Endothelial cell of umbilical vein (primary cell): ENCODE measurements around the gene PSMB5. TPM values are rescaled to one million over a fixed set of nuclear protein-coding genes. Genes with fewer than 3 reads are reported as not detected.
A peak's percentile ranks its signal among the peaks of the same experiment; 100 is the strongest.

Source experiments
- BruUV-seq: library from RNA; stranded (reverse); fragments of 400-500 nt; replicated peaks from 2 replicates; lab custom pipeline; 2021; lab: Mats Ljungman, UMichigan
- CTCF ChIA-PET: fragments of 300-600, 350-600 bp; sonication (Branson Sonifier 250); formaldehyde crosslinking; loops from one replicate; lab custom pipeline; 2021; ENCODE audit warnings: antibody characterized with exemption, inconsistent platforms; lab: Charles Lee
- POLR2A ChIA-PET: fragments of 300-600, 350-600 bp; sonication (Branson Sonifier 250); formaldehyde crosslinking; loops from one replicate; lab custom pipeline; 2021; ENCODE audit warnings: antibody characterized with exemption, inconsistent platforms; lab: Charles Lee
- DNase-seq: peaks from one replicate; pipeline ENCODE4 v3.0.0-alpha.2; 2011; ENCODE audit warnings: low read depth, low spot score
- FAIRE-seq: peaks from 2 replicates; lab custom pipeline; 2011; peaks lifted over from hg19 to GRCh38; lab: Jason Lieb, UNC
- H2AFZ ChIP-seq: 2 replicates; pipeline ENCODE4 v1.6.0; 2012; ENCODE audit warnings: low read depth, low read length, control low read depth, inconsistent platforms
- H3K27ac ChIP-seq: 2 replicates; pipeline ENCODE4 v1.5.1; 2011; ENCODE audit warnings: low read depth, mild to moderate bottlenecking, control low read depth, low read length, moderate library complexity; ENCODE audit not compliant: insufficient read depth
- H3K27me3 ChIP-seq, 2 experiments: 2 replicates each; pipeline versions ENCODE4 v1.6.0 to v1.6.1; 2011; ENCODE audit warnings: low read length in 2 of 2, mixed read lengths in 1 of 2; ENCODE audit not compliant: control insufficient read depth in 2 of 2, insufficient read depth in 2 of 2
- H3K36me3 ChIP-seq, 2 experiments: 2 replicates in 1 of 2; 3 replicates in 1 of 2; pipeline ENCODE4 v1.5.1; 2011; ENCODE audit warnings: low read length in 2 of 2, mild to moderate bottlenecking in 1 of 2, moderate library complexity in 1 of 2; ENCODE audit not compliant: control insufficient read depth in 2 of 2, insufficient read depth in 2 of 2; ENCODE audit errors: extremely low read depth in 1 of 2
- H3K4me1 ChIP-seq: 3 replicates; pipeline ENCODE4 v1.5.1; 2011; ENCODE audit warnings: mild to moderate bottlenecking, low read length; ENCODE audit not compliant: control insufficient read depth, insufficient read depth; ENCODE audit errors: extremely low read depth
- H3K4me2 ChIP-seq: 2 replicates; pipeline ENCODE4 v1.6.1; 2011; ENCODE audit warnings: low read length, control low read depth, mixed read lengths; ENCODE audit not compliant: insufficient read depth
- H3K4me3 ChIP-seq, 3 experiments: fragments of 200-600 bp in 1 of 3; sonication (generic), shearing (Covaris generic) in 1 of 3; replicated peaks in 1 of 3; 2 replicates each; pipeline ENCODE4 v1.5.1; 2011 to 2016; ENCODE audit warnings: control low read depth in 3 of 3, low read length in 3 of 3, mild to moderate bottlenecking in 2 of 3, inconsistent platforms in 1 of 3, low read depth in 1 of 3, moderate library complexity in 1 of 3; ENCODE audit not compliant: insufficient read depth in 1 of 3
- H3K79me2 ChIP-seq: 2 replicates; pipeline ENCODE4 v1.6.0; 2012; ENCODE audit warnings: low read length, inconsistent platforms; ENCODE audit not compliant: control insufficient read depth, insufficient read depth
- H3K9ac ChIP-seq: replicated peaks from 2 replicates; pipeline ENCODE3; 2011; ENCODE audit warnings: low read length, control low read depth; ENCODE audit not compliant: insufficient read depth; ENCODE audit errors: extremely low read depth
- H3K9me1 ChIP-seq: replicated peaks from 3 replicates; pipeline ENCODE4 v1.6.0; 2011; ENCODE audit warnings: mild to moderate bottlenecking, low read length; ENCODE audit not compliant: control insufficient read depth, insufficient read depth; ENCODE audit errors: extremely low read depth
- H3K9me3 ChIP-seq: replicated peaks from 2 replicates; pipeline ENCODE4 v1.5.1; 2012; ENCODE audit warnings: low read length, inconsistent platforms; ENCODE audit not compliant: control insufficient read depth, insufficient read depth
- H4K20me1 ChIP-seq: replicated peaks from 2 replicates; pipeline ENCODE3; 2011; ENCODE audit warnings: mild to moderate bottlenecking, low read length; ENCODE audit not compliant: control insufficient read depth, insufficient read depth; ENCODE audit errors: extremely low read depth
- EZH2 ChIP-seq: IDR thresholded peaks from 2 replicates; pipeline ENCODE4 v1.6.1; 2012; ENCODE audit warnings: borderline replicate concordance, low read depth, mild to moderate bottlenecking, moderate library complexity, low read length, inconsistent platforms; ENCODE audit not compliant: severe bottlenecking
- FOS ChIP-seq: IDR thresholded peaks from 2 replicates; pipeline ENCODE4 v1.6.1; 2011; ENCODE audit warnings: mild to moderate bottlenecking, low read length, moderate library complexity, borderline replicate concordance; ENCODE audit not compliant: insufficient read depth
- GATA2 ChIP-seq: IDR thresholded peaks from 2 replicates; pipeline ENCODE4 v1.7.0; 2011; ENCODE audit warnings: low read depth, mild to moderate bottlenecking, moderate library complexity, mixed read lengths, low read length; ENCODE audit not compliant: insufficient read length, insufficient read depth
- JUN ChIP-seq: IDR thresholded peaks from 2 replicates; pipeline ENCODE4 v1.6.1; 2011; ENCODE audit warnings: borderline replicate concordance, low read depth; ENCODE audit not compliant: insufficient read length, insufficient read depth
- MYC ChIP-seq: IDR thresholded peaks from one replicate; pipeline ENCODE4 v1.6.1; 2011; ENCODE audit warnings: mild to moderate bottlenecking, low read depth, low read length
- POLR2A ChIP-seq: IDR thresholded peaks from 2 replicates; pipeline ENCODE4 v1.6.1; 2012; ENCODE audit warnings: low read depth, mild to moderate bottlenecking, control low read depth, low read length
- POLR2AphosphoS5 ChIP-seq: IDR thresholded peaks from 2 replicates; pipeline ENCODE4 v1.6.1; 2012; ENCODE audit warnings: low read depth, mild to moderate bottlenecking, control low read depth, low read length, moderate library complexity; ENCODE audit not compliant: insufficient read depth
- dilution Hi-C: fragments of 300-500 bp; cut with MboI; formaldehyde crosslinking; loops from one replicate; pipeline ENCODE4 v1.15.0; 2019; ENCODE audit warnings: low sequenced_read_pairs; ENCODE audit not compliant: extremely low pct_ligation_motif_present
- intact Hi-C: fragments of 100-400 bp; cut with micrococcal nuclease; formaldehyde crosslinking; loops from one replicate; pipeline ENCODE4 v1.10.0; 2022
- polyA plus RNA-seq, 4 experiments: library from polyadenylated mRNA; depleted of rRNA in 3 of 4; stranded (reverse) in 3 of 4; unstranded in 1 of 4; fragments of >200 nt; gene quantifications; 2 replicates each; pipeline versions ENCODE4 v1.2.1 to v1.2.3, GENCODE V29; 2011 to 2012; ENCODE audit warnings: missing spikeins in 1 of 4
- total RNA-seq: library from RNA; stranded (reverse); gene quantifications from 2 replicates; pipeline ENCODE4 v1.2.3, GENCODE V29; 2021
- TF ChIP-seq, protein P1 (sequence below), 2 donors: IDR thresholded peaks; 1 replicate in 1 of 2; 2 replicates in 1 of 2; pipeline ENCODE4 v1.5.1; 2011; ENCODE audit warnings: low read length in 2 of 2, mild to moderate bottlenecking in 2 of 2, moderate library complexity in 2 of 2, control low read depth in 1 of 2, inconsistent platforms in 1 of 2, low read depth in 1 of 2; ENCODE audit not compliant: insufficient read depth in 1 of 2; ENCODE audit errors: extremely low read depth in 1 of 2
- TF ChIP-seq, protein P2 (sequence below): IDR thresholded peaks from 2 replicates; pipeline ENCODE4 v1.6.1; 2011; ENCODE audit not compliant: insufficient read depth, insufficient read length

PSMB5 gene
- total and polyA plus RNA-seq, 2 donors (not counting 3 experiments of a cell fraction or from before 2014, with no cell fraction given) = 236 to 464 TPM

DNA sequence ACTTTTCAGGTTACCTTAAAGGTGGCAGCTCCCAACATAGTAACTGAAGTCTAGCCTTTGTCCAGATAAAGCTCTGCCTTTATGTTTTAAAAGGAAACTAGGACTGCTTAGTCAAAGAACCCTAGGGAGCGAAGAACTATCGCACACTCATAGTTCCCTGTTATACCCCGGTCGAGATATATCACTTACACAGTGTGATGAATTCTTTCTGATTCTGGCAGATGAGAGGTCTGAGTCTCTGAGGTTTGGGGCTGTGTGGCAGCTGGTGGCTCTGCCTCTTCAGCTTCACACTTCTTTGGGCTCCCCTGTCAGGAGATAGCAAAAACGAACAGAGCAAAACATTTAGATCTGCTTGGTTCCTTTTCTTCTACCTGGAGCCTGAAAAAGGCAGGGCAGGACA is 43.3 kb upstream of the PSMB5 start:
- Histone ChIP-seq H4K20me1 (no peaks in the 10 kb centered on the region), H3K4me2 (no peak overlapping the region), H3K9ac (peak overlapping the region; percentile 8), H3K27ac (peak overlapping the region; percentile 64), H3K4me3 (no peak overlapping the region), H3K36me3 (peaks cover 35 to 43% of the 10 kb centered on the region in 2 experiments), H3K27me3 (no peaks in the 10 kb centered on the region), H3K79me2 (peaks cover 8% of the 10 kb centered on the region), H3K9me3 (no peaks in the 10 kb centered on the region), H3K9me1 (no peaks in the 10 kb centered on the region), H2AFZ (no peak overlapping the region), H3K4me1 (peaks cover 24% of the 10 kb centered on the region)
- FAIRE-seq = no peak
- BruUV-seq = no TSS peak
- dilution Hi-C loops = no loop called here
- TF ChIP-seq, protein P1, sequence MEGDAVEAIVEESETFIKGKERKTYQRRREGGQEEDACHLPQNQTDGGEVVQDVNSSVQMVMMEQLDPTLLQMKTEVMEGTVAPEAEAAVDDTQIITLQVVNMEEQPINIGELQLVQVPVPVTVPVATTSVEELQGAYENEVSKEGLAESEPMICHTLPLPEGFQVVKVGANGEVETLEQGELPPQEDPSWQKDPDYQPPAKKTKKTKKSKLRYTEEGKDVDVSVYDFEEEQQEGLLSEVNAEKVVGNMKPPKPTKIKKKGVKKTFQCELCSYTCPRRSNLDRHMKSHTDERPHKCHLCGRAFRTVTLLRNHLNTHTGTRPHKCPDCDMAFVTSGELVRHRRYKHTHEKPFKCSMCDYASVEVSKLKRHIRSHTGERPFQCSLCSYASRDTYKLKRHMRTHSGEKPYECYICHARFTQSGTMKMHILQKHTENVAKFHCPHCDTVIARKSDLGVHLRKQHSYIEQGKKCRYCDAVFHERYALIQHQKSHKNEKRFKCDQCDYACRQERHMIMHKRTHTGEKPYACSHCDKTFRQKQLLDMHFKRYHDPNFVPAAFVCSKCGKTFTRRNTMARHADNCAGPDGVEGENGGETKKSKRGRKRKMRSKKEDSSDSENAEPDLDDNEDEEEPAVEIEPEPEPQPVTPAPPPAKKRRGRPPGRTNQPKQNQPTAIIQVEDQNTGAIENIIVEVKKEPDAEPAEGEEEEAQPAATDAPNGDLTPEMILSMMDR (IDR thresholded peaks at IDR 0.05; ENCODE audit: extremely low read depth in 1 of 2, insufficient read depth in 1 of 2, low read depth in 1 of 2, low read length in 2 of 2) = no peak
- TF ChIP-seq EZH2 (no peak), MYC (no peak), GATA2 (no peak), POLR2AphosphoS5 (no peak), FOS (no peak), POLR2A (no peak), JUN (no peak)
- TF ChIP-seq, protein P2, sequence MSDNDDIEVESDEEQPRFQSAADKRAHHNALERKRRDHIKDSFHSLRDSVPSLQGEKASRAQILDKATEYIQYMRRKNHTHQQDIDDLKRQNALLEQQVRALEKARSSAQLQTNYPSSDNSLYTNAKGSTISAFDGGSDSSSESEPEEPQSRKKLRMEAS = no peak
- intact Hi-C loops = loop anchor here (1.0 to 2.0 kb wide), 4 partner anchors 9 to 109 kb away; partner anchors contain the start of genes ACIN1 and C14orf119
- POLR2A ChIA-PET = interaction anchor here (1.0 kb wide), 1 partner anchor 9 kb away, joined by 5 read pairs; no protein-coding TSS in a partner anchor
- no peak for DNase-seq
- CTCF ChIA-PET = interaction anchor here (1.2 to 5.1 kb wide), 10 partner anchors 9 to 91 kb away, joined by 3 to 88 read pairs (median 32); partner anchors contain the start of genes ACIN1, C14orf119, CDH24 and CEBPE
